Frontal cortex (tissue), 4 donors: ENCODE results near the gene ZMYND8. TPM values are rescaled to one million over a fixed set of nuclear protein-coding genes. Genes with fewer than 3 reads are reported as not detected.

Source experiments
- DNase-seq, 2 donors: peaks; one replicate each; pipeline ENCODE4 v3.0.0; 2012; ENCODE audit warnings: low spot score in 2 of 2
- FAIRE-seq: peaks from 2 replicates; lab custom pipeline; 2012; peaks lifted over from hg19 to GRCh38; lab: Jason Lieb, UNC
- small RNA-seq: library from RNA; depleted of rRNA; stranded (forward); fragments of <200 nt; gene quantifications from one replicate; pipeline ENCODE3, GENCODE V24; 2014
- total RNA-seq: library from RNA; depleted of rRNA; stranded (reverse); fragments of >200 nt; gene quantifications from one replicate; pipeline ENCODE4 v1.2.3, GENCODE V29; 2014
- donor health status: control.
- donor health status: control.
- donor health status: control.

Gene ZMYND8
- total RNA-seq, 1 donor from 2014 or later, result 36.7 TPM

DNA sequence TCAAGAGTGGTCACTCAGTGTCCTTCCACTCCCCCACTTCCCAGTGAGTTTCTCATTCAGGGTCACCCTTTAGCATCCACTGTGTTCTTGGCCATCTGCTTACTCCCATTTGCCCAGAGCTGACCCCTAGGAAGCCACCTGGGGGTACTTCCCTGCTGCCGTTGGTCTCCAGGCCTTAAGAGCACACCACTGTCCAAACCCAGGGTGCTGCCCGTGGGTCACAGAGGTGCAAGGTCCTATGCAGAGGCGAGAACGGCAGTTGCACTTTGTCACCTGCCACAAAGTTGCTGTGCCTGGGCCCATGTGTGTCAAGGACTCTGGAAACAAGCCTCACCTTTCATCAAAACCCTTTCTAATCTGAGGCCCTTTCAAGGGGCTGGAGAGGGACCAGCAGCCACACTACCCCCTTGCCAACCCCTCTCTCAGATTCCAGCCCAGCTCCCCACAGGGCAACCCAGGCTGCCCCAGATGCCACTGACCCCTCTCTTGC lies 191.1 kb downstream of the ZMYND8 start:
- FAIRE-seq (no peak), DNase-seq (no peak)

DNA sequence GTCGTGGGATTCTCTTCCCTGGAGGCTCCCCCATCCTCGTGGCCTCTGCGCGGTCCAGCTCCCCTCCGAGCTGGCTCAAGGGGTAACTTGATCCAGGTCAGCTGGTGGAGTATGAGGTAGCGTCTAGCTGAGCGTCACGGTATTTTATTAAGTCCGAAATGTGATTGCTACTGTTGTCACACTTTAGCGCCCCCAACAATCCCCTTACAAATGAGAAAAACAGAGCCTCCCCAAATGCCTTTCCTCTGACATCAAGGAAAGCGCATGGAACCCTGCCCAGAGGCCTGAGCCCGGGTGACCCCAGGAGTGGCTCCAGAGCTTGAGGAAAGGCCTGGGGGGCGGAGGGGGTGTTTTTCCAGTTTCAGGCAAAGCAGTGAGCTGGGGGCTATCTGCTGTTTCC lies 192.4 kb downstream of the ZMYND8 start:
- no peak for DNase-seq
- FAIRE-seq, result no peak

DNA sequence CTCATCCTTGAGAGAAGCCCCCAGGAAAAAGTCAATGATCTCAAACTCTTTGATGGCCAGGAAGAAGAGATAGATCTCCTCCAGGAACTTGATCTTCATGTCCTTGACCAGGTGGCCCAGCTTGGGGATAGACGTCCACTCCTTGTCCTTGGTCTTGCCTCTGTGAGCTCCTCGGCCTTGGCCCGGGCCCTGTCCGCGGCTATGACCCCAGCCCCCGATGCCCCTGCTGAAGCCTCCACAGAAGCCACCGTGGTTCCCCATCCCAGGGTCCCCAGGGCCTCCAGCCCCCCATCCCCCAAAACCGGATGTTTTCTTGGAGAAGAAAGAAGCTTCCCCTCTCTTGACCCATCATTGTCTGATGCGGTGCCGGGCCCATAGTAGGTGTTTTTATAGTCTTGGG lies 195.1 kb downstream of the ZMYND8 start:
- DNase-seq (no peak), FAIRE-seq (no peak)

DNA sequence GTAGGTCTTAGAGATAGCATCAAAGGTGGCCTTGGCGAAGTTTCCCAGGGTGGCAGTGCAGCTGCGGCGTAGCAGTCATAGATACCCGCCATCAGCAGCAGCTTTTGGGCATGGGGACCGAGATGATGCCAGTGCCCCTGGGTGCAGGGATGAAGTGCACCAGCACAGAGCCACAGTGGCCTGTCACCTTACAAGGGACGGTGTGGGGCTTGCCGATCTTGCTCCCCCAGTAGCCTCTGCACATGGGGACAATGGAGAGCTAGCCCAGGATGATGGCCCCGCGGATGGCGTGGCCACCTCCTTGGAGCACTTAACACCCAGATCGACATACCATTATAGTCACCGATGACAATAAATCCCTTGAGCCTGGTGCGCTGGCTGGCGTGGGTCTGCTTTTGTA lies 195.5 kb downstream of the ZMYND8 start:
- DNase-seq, result no peak
- no peak for FAIRE-seq

DNA sequence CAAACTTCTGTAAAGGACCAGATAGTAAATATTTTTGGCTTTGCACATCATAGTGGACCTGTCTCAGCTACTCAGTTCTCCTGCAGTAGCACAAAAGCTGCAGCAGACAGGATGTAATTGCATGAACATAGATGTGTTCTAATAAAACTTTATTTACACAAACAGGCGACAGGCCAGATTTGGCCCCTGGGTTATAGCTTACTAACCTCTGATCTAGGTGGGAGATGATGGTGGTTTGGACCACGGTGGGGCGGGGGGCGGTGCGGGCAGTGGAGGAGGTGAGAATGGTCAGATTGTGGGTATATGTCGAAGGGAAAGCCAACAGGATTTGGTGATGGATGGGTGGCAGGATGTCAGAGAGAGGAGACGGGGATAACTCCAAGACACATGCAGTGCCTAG lies 196.3 kb downstream of the ZMYND8 start:
- DNase-seq, result no peak
- FAIRE-seq, result no peak

Small RNA genes within 50 kb of the gene (small RNA-seq; reads per million reads assigned to genes)
- not detected for gene MIR3616

Other genes starting within 250 kb of the ZMYND8 start
- gene NCOA3, start 145.2 kb upstream of the ZMYND8 start, total RNA-seq, result 42.0 TPM